GM18907 (cell line): Measurements from ENCODE around the gene ZBTB4.
"Not testable (repeated sequence)": the region's sequence is repeated elsewhere in the genome, so short reads cannot be mapped to it uniquely, and the experiment has no call there.

Source experiments
- ATAC-seq: cut with Tn5 transposase; IDR thresholded peaks from one replicate; pipeline ENCODE4 v1.9.1; 2021; ENCODE audit warnings: mild to moderate bottlenecking, moderate library complexity; ENCODE audit not compliant: unreplicated experiment

The ZBTB4 gene

DNA sequence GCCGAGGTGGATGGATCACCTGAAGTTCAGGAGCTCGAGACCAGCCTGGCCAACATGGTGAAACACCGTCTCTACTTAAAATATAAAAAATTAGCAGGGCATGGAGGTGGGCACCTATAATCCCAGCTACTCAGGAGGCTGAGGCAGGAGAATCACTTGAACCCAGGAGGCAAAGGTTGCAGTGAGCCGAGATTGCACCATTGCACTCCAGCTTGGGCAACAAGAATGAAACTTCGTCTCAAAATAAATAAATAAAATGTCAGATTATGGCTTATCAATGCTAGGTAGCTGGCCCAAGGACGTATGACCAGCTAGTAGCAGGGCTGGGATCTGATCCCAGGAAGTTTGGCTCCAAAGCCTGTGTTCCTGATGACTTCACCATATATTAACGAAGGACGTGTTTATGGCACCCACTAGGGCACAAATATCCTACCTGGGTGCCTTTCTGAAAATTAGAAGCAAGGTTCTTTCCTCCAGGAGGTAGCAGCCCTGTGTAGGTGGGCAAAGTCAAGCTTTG is 8.9 kb downstream of the ZBTB4 start:
- ATAC-seq, result not testable (repeated sequence)

- not testable (repeated sequence) for ATAC-seq
Observed at GRCh38 chr17:7469843-7470242, 9.6 kb downstream of the ZBTB4 start.

GRCh38 chr17:7468804-7469389 is 10.5 kb downstream of the ZBTB4 start:
- ATAC-seq, result no peak

DNA sequence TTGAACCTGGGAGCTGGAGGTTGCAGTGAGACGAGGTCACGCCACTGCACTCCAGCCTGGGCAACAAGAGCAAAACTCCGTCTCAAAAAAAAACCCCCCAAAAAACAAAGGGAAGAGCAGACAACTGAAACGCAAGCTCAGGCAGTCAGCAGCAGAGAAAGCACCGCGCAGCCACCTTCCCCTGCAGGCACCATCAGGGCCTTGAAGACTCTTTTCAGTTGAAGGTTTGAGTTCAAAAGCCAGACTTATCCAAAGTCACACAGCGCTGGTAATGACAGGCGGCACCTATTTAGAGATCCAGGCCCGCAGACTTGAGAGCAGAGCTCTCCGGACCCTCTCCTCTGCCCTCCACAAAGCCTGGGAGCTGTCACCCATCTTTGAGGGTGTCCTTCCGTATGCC is 11.1 kb downstream of the ZBTB4 start:
- ATAC-seq, result no peak

- no peak for ATAC-seq
Observed at GRCh38 chr17:7467498-7467897, 11.9 kb downstream of the ZBTB4 start.

DNA sequence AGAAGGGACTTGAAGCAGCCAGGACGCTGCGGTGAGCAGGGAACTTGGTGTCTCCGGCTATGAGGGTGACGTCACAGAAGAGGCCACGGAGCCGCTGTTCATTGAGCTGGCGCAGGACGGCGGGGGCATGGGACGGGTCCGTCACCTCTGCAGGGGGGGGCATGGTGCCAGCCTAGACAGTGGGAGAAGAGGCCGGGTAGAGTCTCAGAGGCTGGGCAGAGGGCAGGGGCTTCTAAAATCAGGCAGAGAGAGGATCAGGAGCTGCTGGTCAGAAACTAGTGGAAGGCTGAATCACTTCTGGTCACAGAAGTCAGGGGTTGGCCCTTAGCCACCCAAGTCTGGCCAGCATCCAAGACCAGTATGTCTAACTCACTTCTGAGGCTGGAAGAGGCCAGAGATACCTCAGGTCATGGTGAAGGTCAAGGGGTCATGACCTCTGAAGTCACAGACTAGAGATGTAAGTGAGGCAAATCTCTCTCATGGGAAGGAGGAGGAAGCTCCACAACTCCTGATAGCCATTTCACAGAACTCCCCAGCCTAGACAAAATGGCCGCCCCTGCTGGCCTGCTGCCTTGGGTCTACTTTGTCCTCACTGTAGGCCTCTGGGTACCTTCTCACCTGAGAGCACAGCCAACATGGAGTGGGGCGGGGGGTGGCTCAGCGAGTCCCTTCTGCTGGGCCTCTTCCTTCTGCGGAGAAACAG is 12.6 kb downstream of the ZBTB4 start:
- no peak for ATAC-seq

- no peak for ATAC-seq
Observed at GRCh38 chr17:7466318-7466638, 13.2 kb downstream of the ZBTB4 start.

GRCh38 chr17:7465597-7466275 is 13.7 kb downstream of the ZBTB4 start:
- no peak for ATAC-seq

GRCh38 chr17:7464081-7464480 is 15.3 kb downstream of the ZBTB4 start:
- ATAC-seq, result no peak

- ATAC-seq, result no peak
Observed at GRCh38 chr17:7463372-7463846, 16.0 kb downstream of the ZBTB4 start.

DNA sequence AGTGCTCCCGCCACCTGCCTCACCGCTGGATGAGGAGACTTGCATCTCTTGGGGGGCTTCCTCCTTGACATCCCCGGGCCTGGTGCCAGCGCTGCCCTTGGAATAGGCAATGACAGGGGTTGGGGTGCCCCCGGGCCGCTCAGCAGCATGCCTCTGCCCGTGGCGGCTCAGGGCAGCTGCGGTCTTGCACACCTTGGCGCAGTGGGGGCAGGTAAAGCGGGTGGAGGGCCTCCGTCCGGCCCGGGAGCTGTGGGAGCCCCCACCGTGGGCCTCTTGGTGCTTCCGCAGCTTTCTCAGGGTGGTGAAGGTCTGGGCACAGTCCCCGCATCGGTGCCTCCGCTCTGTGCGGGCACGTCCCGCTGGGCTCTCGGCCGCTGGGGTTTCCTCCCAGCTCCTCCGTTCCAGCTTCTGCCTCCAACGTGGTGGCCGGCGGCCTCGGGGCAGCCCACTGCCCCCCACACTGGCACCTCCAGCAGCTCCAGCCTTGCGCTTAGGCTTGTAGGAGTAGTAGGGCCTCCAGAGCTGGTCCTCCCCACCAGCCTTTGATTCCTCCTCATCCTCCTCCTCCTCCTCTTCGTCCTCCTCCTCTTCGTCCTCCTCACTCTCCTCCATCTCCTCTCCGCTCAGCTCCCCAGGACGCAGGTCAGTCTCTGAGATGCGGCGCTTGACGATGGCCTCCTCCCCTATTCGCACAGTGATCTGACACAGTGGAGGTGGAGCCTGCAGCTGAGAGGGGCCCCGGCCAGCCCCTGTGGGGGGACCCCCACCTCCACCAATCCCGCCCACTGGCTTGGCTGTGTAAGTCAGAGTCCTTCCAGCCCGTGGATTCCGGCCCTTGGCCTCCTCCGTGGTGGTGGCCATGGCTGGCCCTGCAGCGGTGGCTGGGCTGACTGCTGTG is 16.7 kb downstream of the ZBTB4 start:
- ATAC-seq, result no peak

DNA sequence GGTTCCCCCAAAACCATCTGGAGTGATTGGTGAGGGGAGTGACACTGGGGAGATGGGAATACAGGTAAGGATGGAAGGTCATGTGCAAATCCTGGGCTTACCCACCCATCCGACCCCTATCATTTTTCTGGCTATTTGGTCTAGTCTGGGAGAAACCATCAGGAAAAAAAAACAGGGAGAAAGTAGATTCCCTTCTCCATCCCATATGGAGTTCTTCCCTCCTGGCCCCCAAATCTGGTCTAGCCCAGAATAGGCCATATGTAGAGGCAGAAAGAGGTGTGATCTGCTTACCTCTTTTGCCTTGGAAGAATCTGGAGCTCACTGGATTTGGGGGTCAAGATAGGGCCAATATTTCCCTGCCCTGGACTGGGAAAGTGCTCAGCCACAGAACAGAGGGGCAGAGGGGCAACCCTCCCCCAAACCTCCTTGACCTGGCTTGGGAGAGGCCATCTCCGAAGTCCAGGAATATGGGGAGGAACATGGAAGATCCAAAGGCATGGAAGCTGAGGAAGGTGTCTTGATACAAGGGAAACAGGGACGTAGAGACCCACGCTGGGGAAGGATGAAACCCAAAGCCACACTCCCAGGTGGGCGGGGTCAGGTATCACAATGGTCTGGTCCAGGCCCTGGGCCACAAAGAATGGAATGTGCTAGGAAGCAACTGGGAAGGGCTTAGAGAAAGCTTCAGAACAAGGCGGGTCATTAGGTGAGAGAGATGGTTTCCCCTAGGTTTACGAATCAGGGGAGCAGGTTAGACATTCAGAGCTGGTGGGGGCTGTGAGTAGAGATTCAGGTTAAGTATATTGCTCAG is 18.4 kb downstream of the ZBTB4 start:
- ATAC-seq, result no peak

DNA sequence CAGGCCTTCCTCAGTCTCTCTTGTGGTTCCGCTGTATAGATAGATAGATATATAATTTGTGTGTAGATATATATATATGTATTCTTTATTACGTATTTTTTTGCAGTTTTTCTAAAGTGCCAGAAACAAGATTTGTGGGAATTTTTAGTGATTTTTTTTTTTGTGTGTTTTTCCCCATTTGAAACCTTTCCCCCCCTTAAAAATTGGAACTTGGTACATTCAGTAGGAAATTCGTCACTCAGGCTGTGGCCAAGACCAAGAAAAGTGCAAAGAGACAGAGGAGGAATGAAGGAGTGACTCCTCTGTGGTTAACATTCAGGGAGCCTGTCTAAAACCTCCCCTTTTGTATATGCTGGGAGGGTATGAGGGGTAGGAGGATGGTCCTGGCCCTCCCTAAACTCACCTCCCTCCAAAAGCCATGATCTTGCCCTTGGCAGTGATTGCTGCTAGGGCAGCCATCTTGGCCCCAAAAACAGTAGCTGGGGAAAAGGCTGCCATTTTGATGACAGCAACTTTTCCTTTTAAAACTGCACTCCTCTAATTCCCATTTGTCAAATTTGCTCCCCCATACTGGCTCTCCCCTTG is 19.4 kb downstream of the ZBTB4 start:
- ATAC-seq, result no peak

- no peak for ATAC-seq
Observed at GRCh38 chr17:7448461-7448860, 31.0 kb downstream of the ZBTB4 start.

GRCh38 chr17:7445619-7445968 is 33.8 kb downstream of the ZBTB4 start:
- ATAC-seq, result no peak

GRCh38 chr17:7444682-7445618 is 34.5 kb downstream of the ZBTB4 start, which contains the start of gene CHRNB1:
TSS of gene CHRNB1 (plus strand) at chr17:7445061. CDS start at chr17:7445128, 67 bp downstream.
- ATAC-seq, result no peak

- no peak for ATAC-seq
Observed at GRCh38 chr17:7443499-7444485, 35.6 kb downstream of the ZBTB4 start.

- ATAC-seq, result no peak
Observed at GRCh38 chr17:7442142-7442541, 37.3 kb downstream of the ZBTB4 start.
